Activated CD4-positive, alpha-beta T cell treated with anti-CD3 and anti-CD28 coated beads, Interleukin-2, Interleukin-6, amounts not matched to agents 100 ng/mL and 50 ng/mL, durations not matched to agents 16 hours and 8 hours (primary cell): Measurements from ENCODE around the gene DUOXA1.
"Not testable (repeated sequence)": the region's sequence is repeated elsewhere in the genome, so short reads cannot be mapped to it uniquely, and the experiment has no call there.

Source experiments
- DNase-seq: peaks from one replicate; pipeline ENCODE4 v3.0.0-alpha.2; 2020

Gene DUOXA1

GRCh38 chr15:45150481-45150880, 20.8 kb upstream of the DUOXA1 start:
- no peak for DNase-seq

DNA sequence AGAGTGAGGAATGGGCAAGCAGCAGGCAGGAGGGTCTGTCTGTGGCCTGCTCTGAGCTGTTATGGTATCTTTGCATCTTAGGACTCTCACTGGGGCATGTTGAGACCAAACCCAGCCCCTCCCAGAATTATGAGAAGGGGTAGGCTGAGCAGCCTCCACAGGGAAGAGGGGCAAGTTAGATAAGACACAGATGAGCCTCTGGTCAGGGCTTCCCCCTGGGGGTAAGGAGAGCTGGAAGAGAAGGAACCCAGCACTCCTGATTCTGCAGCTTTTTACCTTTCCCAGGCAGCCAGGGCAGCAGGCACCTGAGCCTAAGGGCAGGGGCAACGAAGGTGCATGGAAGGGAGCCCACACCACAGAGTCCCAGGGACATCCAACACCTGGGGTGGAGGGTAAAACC, 19.4 kb upstream of the DUOXA1 start:
- no peak for DNase-seq

GRCh38 chr15:45148076-45149059, 18.7 kb upstream of the DUOXA1 start:
- DNase-seq = no peak

GRCh38 chr15:45147606-45148005, 17.9 kb upstream of the DUOXA1 start:
- no peak for DNase-seq

- DNase-seq = no peak
Observed at GRCh38 chr15:45146405-45146804, 16.7 kb upstream of the DUOXA1 start.

DNA sequence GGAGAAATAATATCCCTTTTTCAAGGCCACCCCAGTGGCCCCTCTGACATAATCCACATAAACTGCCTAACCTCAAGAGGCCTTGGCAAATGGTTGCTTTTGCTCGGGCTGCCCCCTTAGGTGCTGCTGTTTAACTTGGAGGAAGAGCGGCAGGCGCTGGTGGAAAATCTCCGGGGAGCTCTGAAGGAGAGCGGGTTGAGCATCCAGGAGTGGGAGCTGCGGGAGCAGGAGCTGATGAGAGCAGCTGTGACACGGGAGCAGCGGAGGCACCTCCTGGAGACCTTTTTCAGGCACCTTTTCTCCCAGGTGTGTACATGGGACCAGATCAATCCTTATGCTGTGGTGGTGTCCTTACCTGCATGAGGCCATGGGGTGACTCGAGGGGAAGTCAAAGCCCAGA, 15.1 kb upstream of the DUOXA1 start:
- no peak for DNase-seq

DNA sequence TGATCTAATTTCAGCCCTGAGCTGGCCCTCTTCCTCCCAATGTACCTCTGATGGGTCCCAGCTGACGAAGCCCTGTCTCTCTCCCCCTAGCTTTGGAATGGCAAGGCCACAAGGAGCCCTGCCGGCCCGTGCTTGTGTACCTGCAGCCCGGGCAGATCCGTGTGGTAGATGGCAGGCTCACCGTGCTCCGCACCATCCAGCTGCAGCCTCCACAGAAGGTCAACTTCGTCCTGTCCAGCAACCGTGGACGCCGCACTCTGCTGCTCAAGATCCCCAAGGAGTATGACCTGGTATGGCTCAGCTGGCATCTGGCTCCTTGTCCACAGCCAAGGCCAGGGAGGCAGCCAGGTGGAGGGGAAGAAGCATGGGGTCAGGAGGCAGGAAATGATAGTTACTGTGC, 14.3 kb upstream of the DUOXA1 start:
- no peak for DNase-seq

- DNase-seq = no peak
Observed at GRCh38 chr15:45143056-45143455, 13.4 kb upstream of the DUOXA1 start.

- no peak for DNase-seq
Observed at GRCh38 chr15:45141386-45141785, 11.7 kb upstream of the DUOXA1 start.

DNA sequence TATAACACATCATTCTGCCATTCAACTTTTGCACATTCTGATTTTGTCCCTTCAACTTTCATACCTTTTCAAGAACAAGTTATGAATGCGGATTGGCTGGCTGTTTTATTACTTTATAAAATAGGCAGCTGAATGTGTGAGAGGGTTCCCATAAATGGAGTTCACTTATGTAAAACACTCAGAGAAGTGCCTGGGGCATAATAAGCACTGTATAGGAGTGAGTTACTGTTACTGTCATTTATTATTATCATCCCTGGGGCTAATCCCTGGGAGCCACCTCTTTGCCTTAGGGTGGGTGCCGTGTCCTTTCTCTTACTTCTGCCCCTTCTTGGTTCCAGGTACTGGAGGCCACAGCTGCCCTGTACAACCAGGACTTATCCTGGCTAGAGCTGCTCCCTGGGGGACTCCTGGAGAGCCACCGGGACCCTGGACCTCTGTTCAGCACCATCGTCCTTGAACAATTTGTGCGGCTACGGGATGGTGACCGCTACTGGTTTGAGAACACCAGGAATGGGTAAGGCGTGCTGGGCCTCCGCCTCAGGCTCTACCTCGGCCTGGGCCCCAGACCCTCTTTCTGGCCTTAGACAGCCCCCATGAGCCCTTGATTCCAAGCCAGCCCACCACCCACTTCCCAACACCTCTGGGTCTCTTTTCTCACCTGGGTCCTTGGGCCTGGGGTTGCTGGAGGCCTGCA, 11.0 kb upstream of the DUOXA1 start:
- no peak for DNase-seq

- no peak for DNase-seq
Observed at GRCh38 chr15:45139770-45140169, 10.1 kb upstream of the DUOXA1 start.

DNA sequence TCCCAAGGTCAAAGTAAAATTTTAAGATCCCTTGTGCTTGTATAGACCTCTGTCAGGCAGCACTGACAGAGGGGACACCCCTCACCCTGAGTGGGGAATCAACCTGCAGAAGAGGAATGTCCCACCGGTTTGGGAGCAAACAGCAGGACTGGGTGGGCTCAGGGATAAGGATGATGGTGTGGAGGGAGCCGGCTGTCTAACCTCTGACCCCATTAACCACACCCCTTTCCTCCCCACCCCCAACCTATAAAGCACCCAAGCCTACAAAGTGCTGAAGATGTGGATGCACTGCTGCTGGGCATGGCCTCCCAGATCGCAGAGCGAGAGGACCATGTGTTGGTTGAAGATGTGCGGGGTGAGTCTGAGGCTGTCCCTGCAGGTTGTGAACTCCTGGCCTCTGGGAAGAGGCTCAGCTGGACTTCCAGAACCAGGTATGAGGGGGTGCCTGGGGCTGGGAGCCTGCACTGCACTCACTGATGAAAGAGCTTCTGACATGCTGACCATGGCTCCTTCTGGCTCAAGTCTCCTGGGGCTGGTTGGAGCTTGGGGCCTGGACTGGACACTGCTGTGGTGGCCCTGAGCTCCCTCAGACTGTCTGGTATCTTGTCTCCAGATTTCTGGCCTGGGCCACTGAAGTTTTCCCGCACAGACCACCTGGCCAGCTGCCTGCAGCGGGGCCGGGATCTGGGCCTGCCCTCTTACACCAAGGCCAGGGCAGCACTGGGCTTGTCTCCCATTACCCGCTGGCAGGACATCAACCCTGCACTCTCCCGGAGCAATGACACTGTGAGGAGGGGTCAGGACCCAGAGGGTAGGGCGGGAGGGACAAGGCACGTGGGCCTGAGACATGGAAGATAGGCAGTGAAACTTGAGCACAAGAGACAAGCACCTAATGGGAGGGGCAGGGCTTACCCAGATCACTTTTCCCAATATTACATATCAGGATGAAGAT, 9.4 kb upstream of the DUOXA1 start:
- no peak for DNase-seq

DNA sequence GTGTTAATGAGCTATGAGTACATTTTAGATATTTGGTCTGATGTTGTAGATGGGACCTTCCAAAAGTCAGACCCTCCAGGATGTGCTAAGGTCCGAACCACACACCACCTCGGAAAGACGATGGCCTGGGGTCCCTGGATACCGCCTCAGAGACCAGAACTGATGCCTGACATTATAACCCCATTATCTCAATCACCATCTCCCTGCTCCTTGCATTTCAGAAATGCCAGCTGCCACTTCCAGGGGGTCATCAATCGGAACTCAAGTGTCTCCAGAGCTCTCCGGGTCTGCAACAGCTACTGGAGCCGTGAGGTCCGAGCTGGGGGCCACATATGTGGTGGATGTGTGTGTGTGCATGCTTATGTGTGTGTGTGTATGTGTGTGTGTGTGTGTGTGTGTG, 8.0 kb upstream of the DUOXA1 start:
- DNase-seq = no peak

DNA sequence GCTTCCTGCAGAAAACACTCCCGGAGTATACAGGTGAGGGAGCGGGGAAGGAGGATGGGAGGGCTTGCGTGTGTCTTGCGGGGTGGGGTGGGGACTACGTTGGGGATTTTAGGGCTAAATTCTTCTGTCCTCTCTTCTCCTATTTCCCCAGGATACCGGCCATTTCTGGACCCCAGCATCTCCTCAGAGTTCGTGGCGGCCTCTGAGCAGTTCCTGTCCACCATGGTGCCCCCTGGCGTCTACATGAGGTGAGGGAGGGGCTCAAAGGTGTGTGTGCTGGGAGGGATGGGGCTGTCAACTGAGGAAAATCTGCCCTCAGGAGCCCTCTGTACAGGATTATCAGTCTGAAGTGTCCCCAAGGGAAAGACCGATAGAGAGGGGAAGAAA, 6.7 kb upstream of the DUOXA1 start:
- DNase-seq = no peak

- DNase-seq = not testable (repeated sequence)
Observed at GRCh38 chr15:45135705-45136377, 6.2 kb upstream of the DUOXA1 start.

DNA sequence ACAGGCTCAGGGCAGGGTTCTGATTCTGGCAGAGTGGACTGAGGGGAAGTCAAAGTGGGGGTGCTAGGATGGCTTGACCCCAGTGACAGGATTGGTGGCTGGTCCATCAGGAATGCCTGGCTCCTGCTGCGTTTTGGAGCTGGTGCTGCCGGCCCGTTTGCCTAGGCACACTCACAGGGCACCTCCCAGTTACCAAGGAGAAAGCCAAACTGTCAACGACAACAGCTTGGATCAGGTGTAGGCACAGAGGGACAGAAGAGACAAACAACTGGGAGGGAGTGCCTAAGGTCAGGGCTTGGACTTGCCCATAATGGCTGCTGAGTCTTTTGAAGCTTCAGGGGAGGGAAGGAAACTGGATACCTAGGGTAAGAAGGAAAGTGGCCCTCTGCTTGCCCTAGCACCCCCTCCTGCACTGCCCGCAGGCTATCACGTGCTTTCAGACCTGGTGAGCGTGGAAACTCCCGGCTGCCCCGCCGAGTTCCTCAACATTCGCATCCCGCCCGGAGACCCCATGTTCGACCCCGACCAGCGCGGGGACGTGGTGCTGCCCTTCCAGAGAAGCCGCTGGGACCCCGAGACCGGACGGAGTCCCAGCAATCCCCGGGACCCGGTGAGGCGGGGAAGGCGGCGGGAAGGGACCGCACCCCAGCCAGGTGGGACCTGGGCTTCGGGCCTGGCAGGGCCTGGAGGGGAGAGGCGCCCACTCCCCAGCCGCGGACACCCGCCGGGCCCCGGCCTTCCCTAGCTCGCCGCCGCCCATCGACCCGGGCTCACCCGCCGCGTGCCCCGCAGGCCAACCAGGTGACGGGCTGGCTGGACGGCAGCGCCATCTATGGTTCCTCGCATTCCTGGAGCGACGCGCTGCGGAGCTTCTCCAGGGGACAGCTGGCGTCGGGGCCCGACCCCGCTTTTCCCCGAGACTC, 5.3 kb upstream of the DUOXA1 start:
- DNase-seq = no peak

- no peak for DNase-seq
Observed at GRCh38 chr15:45134046-45134445, 4.4 kb upstream of the DUOXA1 start.

- no peak for DNase-seq
Observed at GRCh38 chr15:45133561-45133920, 3.9 kb upstream of the DUOXA1 start.

GRCh38 chr15:45132844-45133560, 3.3 kb upstream of the DUOXA1 start:
- DNase-seq = no peak

- no peak for DNase-seq
Observed at GRCh38 chr15:45131510-45131909, 1.8 kb upstream of the DUOXA1 start.
